ENCODE data around the gene NPAS3.

NPAS3 gene

GRCh38 chr14:33781236-33781635 is 842.6 kb downstream of the NPAS3 start:
- no peak for DNase-seq

GRCh38 chr14:33782923-33783322 is 844.2 kb downstream of the NPAS3 start:
- no peak for DNase-seq

- DNase-seq = no peak
Measured at GRCh38 chr14:33786091-33786825, 847.6 kb downstream of the NPAS3 start.

- no peak for DNase-seq
Measured at GRCh38 chr14:33788161-33788560, 849.5 kb downstream of the NPAS3 start.

- DNase-seq = no peak
Measured at GRCh38 chr14:33790996-33791395, 852.3 kb downstream of the NPAS3 start.

- DNase-seq = peak; percentile 3
Measured at GRCh38 chr14:33792009-33792719, 853.5 kb downstream of the NPAS3 start.

- DNase-seq = peak; percentile 51
Measured at GRCh38 chr14:33792720-33793368, 854.2 kb downstream of the NPAS3 start.

- no peak for DNase-seq
Measured at GRCh38 chr14:33793398-33794110, 854.9 kb downstream of the NPAS3 start.

GRCh38 chr14:33794791-33795305 is 856.2 kb downstream of the NPAS3 start:
- no peak for DNase-seq

GRCh38 chr14:33796356-33796755 is 857.7 kb downstream of the NPAS3 start:
- peak; percentile 9 for DNase-seq

- DNase-seq = no peak
Measured at GRCh38 chr14:33799705-33800570, 861.3 kb downstream of the NPAS3 start.

GRCh38 chr14:33800735-33801163 is 862.1 kb downstream of the NPAS3 start:
- DNase-seq = no peak

GRCh38 chr14:33802737-33803136 is 864.1 kb downstream of the NPAS3 start:
- DNase-seq = no peak

- DNase-seq = no peak
Measured at GRCh38 chr14:33805593-33805992, 866.9 kb downstream of the NPAS3 start.

- DNase-seq = no peak
Measured at GRCh38 chr14:33806905-33807304, 868.2 kb downstream of the NPAS3 start.

- no peak for DNase-seq
Measured at GRCh38 chr14:33808187-33808586, 869.5 kb downstream of the NPAS3 start.

- no peak for DNase-seq
Measured at GRCh38 chr14:33809396-33809981, 870.8 kb downstream of the NPAS3 start.

- DNase-seq = no peak
Measured at GRCh38 chr14:33810308-33810707, 871.6 kb downstream of the NPAS3 start.

- DNase-seq = no peak
Measured at GRCh38 chr14:33811721-33812120, 873.0 kb downstream of the NPAS3 start.

- no peak for DNase-seq
Measured at GRCh38 chr14:33812181-33812580, 873.5 kb downstream of the NPAS3 start.

- DNase-seq = no peak
Measured at GRCh38 chr14:33812601-33813000, 873.9 kb downstream of the NPAS3 start.

GRCh38 chr14:33814010-33814409 is 875.3 kb downstream of the NPAS3 start:
- DNase-seq = no peak
